HG03025 (cell line): ENCODE results near the gene POU6F2.

Experiments used
- ATAC-seq: cut with Tn5 transposase; IDR thresholded peaks from one replicate; pipeline ENCODE4 v1.9.1; 2021; ENCODE audit warnings: mild to moderate bottlenecking, moderate library complexity; ENCODE audit not compliant: unreplicated experiment, low FRiP score

The POU6F2 gene

DNA sequence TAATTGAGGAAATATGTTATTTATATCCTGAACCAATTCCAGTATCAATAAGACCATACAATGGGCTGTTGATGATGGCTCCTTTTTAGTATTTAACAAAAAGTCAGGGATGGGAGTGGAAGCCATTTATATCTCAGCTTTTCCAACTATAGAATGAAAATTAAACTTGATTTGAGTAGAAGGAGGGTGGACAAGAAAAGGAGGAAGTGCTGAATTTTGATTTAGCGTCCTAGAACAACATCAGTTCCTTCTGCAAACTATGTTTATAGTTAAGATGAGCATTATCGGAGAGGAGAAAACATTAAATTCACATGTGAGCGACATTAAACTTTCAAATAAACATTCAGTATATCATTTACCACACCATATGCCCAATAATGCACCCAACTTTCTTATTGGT, 439.2 kb downstream of the POU6F2 start:
- ATAC-seq, result no peak

DNA sequence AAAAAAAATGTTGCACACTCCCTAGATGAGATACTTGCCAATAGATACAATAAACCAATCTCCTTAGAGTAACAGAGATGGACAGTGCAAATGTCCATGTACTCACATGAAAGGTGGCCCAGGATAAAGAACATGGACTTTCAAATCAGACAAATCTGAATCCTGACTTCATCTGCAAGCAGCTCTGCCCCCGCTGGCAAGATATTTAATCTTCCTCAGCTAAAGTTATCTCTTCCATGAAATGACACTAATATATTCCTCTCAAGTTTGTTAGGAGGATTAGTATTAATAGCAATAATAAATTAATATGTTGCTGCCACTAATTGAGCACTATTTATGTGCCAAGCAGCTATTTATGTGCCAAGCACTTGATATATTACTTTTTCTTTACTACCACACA, 439.9 kb downstream of the POU6F2 start:
- no peak for ATAC-seq

DNA sequence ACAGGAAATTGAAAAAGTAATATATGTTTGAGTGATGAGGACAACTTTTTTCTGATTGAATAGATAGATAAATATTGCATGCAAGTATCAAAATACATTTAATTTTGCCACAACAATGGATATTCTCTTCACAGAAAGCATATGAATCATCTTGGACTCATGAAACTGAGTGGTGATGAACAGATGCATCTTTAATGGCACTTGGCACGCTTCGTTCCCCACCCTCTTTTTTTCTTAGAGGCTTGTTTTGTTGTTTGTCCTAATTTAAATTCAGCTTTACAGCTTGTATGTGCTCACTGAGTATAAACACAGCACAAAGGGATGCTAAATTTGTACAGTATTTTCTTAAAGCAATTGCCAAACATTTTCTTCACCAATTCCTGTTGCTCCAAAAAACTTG, 443.5 kb downstream of the POU6F2 start:
- no peak for ATAC-seq

DNA sequence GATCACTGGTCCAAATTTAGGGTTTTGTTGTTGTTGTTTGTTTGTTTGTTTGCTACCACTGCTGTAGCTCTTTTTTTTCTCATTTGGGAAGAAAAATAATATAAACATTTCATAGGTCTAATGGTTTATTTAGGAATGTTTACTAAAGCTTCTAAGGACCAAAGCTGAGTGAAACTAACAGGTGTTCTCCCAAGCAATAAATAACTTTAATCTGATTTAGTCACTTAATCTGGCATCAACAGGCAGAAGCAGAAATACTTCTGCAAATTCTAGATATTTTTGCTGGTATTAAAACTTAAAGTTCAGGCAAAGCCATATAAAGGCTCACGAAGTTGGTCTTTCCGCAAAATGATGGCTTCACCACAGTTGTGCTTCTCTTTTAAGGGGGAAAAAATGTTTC, 444.0 kb downstream of the POU6F2 start:
- no peak for ATAC-seq

DNA sequence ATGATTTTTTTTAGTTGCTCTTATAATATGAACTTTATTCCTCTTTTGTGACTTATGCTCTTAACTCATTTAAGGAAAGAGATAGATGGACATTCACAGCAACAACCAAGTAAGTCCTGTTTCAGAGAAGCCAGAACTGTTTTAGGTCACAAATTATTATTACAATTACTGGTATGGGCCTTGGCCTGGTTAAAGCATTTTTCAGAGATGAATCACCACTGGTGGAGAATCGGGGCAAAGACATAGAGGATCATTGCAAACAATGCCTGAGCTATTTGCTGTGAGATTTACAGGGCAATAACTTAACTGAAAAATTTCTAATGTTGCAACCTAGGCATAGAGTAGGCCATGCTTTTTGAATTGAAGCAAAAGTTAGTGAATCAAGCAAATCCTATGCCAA, 450.5 kb downstream of the POU6F2 start:
- ATAC-seq, result no peak

DNA sequence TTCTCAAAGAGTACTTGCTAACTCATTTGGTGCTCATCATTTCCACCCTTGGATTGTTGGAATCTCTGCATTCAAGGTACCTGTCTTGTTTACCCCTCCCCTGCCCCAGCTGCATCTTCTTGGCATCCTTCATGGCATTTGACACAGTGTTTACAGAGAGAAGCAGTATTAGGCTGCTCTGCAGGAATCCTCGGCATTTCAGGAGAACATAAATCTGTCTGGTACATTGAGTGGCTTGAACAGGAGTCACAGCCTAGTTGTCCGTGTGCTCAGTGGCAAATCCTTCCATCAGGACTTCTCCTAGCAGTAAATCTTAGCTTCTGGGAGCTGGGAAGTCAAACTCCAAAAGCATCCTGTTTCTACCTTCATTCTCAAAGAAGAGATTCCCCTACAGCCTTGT, 451.7 kb downstream of the POU6F2 start:
- ATAC-seq, result no peak

DNA sequence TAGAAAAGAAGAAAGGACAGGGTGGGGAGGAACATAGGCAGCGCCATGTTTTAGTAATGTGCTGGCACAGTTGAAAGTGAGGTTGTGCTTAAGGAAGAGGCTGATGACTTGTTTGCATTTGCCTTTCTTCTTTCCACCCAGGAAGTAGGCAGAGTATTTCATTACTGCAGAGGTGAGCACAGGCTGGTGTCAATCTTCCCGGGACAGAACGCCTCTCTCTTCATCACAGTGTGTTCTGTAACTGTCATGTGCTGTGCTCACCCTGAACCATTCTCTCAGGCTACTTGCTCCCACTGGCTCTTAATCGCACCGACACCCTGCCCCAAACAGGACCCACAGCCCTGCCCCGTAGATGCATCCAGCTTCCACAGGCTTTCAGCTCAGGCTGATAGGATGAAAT, 452.7 kb downstream of the POU6F2 start:
- ATAC-seq, result no peak

DNA sequence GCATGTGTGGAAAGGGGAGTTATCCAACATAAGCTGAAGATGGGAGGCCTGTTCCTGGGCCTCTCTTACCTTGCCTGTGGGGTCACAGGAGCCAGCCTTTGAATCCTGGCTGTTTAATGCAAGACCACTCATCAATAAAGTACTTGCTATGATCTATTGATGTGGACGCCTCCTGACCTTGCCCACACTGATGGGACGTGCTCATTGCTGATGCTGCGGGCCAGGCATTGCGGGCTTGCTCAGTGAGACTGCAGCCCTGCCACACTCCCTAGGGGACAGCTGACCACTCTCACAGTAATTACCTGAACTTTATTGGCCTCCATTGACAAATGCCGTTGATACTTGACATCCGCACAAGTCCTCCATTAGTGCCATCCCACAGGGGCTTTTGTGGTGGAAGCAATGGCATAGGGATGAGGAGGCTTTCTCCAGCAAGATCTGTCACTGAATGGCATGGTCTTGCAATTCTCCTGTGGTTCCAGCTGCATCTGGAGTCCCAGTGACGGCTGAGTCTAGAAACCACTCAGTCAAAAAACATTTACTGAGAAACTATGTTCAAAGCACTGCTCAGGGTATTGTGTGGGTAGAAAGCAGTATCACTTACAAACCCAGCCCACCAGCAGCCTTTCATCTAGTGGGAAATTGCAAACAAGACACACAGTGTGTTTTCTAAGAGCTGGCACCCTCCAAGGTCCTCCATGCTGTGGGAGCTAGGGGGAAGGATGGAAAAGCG, 453.4 kb downstream of the POU6F2 start:
- ATAC-seq, result no peak

DNA sequence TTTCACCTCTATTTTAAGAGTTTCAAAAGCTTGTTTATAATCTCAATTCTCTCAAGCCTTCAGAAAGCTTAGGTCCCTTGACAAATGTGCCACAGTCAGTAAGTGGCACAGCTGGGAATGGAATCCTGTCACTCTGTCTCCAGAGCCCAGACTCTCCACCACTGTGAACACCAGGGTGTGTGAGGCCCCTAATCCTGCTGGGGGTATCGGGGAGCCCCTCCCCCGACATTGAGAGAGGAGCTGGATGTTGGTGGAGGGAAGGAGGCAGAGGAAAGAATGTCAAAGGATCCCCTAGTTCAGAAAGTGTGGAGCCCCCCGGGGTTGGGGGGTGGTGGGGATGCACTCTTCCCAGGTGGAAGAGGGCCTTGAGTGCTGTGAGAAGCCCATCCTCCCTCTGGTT, 454.7 kb downstream of the POU6F2 start:
- no peak for ATAC-seq

DNA sequence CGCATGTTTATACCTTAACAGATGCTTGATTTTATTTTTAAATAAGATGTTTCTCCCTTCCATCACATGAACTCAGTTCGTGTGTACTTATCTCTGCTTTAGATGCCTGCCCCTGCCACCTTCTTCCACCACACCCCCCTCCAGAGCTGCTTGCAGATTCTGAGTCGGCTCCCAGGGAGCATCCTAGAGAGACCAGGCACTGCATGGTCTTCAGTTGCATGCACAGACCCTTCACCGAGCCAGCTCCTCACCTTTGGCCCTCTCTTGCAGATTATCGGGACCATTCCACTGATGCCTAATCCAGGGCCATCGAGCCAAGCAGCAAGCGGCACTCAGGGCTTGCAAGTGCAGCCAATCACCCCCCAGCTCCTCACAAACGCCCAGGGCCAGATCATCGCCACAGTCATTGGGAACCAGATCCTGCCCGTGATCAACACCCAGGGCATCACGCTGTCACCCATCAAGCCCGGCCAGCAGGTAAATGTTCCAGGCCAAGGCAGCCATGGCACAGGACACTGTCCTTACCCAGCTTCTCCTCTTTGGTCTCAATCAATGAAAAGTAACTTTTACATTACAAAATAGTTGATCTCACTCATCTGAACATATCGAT, 455.2 kb downstream of the POU6F2 start:
- no peak for ATAC-seq

DNA sequence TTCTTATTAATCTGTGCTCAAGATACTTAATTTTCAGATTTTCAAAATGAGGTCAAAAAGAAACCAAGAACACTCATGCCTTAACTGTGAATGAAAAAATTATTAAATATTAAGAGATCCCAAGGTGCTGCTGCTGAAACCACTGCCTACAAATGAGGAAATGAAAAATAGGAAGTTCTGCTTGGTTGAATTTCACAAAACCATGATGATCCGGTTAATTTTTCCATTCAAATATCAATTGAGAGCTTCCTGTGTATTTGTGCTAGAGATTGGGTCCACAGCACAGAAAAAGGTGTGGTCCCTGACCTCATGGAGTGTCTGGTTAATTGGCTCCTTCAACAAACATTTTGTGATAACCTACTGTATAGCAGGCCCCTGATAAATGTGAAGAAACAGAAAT, 455.8 kb downstream of the POU6F2 start:
- no peak for ATAC-seq

DNA sequence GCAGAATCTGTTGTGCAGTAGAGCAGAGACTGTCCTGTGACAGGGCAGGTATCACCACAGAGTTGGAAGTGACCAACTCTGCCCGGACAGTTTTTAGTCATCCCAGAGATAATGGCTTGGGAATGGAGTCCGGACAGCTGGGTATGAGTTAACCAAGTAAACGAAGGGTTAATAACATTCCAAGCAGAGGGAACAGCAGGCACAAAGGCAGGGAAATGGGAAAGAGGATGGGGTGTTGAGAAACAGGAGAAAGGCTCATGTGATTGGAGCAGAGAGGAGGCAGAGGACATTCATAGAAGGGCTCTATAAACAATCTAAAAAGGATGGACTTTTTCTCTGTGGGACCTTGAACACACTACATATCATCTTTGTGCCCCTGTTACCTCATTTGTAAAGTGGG, 456.3 kb downstream of the POU6F2 start:
- no peak for ATAC-seq

DNA sequence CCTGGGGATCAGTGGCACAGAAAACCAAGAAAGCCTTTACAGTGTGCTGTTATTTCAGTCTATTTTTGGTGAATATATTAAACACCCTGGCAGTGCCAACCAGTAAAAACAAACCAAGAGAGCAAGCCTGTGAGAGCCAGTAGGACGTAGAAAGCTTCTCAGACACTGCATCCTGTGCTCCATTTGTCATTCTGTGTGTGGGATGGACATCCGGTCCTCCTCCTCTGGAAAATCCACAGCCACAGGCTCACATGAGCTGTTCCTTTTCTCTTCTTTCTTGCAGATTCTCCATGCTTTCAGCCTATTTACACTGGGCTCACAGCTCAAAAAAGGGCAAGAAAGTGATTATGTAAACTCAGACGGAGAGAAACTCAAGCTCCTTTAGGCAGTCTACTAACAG, 468.8 kb downstream of the POU6F2 start:
- no peak for ATAC-seq

DNA sequence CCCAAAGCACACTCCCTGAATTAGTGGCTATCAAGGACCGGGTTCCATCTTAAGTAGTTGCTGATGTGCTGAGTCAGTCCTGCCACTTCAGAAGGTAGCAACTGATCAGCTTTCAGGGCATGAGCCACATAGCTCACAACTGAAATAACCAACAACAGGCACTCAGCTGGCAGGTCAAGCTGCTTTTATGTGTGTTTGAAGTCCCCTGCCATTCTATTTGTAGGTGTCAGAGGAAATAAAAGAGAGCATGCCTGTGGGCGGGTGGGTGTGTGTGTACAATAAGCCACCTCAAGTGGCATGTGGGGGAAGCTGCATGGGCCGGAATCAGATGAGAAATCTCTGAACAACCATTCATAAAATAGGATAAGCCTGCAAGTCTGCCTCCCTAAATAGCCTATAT, 474.2 kb downstream of the POU6F2 start:
- ATAC-seq, result no peak

DNA sequence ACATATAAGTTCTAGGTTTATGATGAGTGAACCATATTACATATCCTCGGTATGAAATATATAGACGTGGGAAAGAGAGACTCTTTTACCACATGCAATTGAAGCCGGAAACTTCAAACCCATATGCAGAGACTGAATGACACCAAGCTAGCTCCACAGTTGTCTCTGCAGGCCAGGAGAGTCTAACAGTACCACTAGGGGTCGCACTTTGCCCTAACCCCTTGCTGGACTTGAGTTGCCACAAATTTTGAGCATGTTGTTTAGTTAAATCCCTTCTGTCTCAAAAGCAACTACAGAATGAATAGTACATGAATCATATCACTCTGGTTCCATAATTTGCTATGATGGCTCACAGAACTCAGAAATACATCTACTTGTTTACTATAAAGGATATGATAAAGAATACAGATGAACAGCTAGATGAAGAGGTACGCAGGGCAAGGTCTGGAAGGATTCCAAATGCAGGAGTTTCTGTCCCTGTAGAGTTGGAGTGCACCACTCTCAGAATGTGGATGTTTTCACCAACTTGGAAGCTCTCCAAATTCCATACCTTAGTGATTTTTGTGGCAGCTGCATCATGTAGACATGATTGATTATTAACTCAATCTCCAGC, 476.1 kb downstream of the POU6F2 start:
- peak; percentile 77 for ATAC-seq

DNA sequence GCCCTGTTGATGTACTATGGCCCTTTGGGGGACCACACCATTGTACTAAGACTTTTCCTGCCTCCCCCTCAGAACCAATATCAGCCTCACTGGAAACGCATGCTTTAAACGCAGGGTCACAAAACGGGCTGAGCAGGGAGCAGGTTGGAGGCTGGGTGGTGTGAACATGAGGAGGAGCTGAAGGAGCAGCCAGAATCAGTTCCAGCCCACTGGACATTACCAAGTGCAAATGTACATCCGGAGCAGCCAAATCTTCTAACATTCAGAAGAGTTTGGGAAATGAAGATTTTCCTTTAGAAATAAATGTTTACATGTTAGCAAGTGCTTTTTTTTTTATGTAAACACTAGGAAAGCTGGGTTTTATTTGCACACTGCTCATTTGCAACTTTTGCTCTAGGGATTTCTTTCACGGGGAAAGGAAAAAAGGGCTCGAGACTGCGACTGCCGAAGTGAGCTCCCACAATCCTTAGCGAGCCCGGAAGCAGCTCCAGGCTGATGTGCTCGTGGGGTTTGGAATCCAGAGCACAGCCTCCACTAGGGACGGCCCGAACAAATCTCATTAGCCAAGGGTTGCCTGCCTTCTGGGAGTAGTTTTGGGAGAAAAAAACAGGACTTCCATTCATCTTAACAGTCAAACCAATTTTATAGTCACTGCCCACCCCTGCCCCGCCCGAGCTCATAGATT, 480.5 kb downstream of the POU6F2 start:
- ATAC-seq, result no peak

DNA sequence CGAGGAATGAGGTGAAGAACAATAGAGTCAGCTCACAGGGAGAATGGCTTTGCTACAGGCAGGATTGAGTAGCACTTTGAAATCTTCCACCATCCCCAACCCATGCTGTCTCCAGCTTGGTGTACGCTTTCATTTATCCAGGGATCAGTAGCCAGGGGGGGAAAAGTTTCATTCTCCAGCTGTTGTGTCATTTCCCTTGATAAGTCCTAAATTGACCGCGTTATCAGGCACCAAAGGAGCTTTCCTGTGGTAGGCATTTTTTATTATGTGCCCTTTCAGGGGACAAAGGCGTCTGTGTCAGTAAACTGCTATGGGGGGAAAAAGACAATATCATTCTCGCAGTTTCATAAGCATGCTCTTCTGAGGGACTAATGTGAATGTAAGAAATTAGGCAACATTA, 481.9 kb downstream of the POU6F2 start:
- no peak for ATAC-seq

DNA sequence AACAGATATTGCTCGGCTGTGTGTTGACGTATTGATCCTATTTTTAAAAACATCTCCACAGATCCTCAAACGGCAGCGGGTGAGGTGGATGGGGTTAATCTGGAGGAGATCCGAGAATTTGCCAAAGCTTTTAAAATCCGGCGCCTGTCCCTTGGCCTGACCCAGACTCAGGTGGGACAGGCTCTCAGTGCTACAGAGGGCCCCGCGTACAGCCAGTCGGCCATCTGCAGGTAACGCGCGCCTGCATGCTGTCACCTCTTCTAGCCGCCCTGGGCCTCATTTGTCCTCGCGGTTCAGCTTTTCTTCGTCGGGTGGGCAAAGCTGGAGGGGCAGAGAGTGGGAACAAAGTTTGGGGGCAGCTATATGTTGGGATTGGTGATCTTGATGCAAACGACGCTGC, 482.8 kb downstream of the POU6F2 start:
- no peak for ATAC-seq

DNA sequence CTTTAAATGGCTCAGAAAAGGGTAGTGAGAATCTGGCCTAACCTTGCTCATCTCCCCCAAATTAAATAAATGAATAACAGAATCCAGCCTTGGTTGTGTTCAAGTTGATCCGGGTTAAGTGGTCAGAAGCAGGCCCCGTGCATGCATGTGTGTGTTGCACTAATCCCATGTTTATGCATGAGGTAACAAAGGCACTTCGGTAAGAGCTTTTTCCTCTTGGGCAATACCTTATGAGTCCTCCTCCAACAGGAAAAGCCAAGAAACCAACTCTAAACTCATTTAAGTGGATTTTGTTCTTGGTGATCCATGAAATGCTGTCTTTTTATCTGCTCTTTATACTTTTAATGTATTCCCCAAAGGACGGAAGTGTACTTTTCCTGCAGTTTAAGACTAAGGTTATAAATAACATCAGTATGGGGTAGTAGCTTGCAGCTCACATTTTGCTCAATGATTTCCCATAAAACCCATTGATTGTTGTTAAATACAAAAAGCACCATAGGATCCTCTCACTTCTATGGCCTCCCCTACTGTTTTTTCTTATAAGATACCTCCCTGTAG, 483.6 kb downstream of the POU6F2 start:
- ATAC-seq, result no peak

DNA sequence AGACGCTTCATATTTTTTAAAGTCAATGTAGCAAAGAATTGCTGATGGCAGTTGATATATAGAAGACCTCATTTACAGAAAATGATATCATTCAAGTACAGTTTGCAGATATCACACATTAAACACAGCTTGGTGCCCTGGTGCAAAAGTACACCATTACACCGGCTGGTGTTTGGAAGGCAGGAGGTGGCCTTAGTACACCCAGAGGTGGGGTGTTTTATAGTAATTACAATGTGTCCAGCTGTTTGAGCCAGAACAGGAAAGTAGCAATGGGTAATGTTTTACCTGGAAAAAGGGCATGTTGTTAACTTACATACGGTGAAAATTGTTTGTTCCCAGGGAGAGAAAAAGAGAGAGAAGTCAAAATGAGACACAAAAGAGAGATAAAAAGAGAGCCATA, 485.5 kb downstream of the POU6F2 start:
- ATAC-seq, result no peak

DNA sequence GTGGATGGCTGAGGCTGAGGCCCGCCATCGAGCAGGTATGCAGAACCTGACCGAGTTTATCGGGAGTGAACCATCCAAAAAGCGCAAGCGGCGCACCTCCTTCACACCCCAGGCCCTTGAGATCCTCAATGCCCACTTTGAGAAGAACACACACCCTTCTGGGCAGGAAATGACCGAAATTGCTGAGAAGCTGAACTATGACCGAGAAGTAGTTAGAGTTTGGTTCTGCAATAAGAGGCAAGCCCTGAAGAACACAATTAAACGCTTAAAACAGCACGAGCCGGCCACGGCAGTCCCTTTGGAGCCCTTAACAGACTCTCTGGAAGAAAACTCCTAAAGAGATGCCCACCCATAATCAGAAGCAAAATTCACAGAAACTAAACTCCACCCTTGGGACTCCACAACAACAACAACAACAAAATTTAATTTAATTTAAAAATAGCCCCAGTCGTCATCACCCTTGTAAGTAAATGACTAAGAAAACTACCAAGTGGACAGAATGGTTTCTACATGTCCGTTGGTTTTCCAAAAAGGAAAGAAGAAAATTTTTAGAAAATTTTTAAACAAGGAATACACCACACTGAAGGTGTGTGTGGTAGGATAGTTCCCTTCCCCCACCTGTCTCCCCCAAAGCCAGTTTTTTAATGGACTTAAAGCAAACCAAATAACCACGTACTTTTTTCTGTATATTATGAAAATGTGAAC, 486.8 kb downstream of the POU6F2 start:
- no peak for ATAC-seq
